ENCODE data around the gene ERBB2. TPM values are rescaled to one million over a fixed set of nuclear protein-coding genes. Genes with fewer than 3 reads are reported as not detected.

ERBB2 gene
- total RNA-seq, 1 donor from 2014 or later: 49.0 TPM

GRCh38 chr17:39660011-39660360 is 39.9 kb upstream of the ERBB2 start:
- no peak for DNase-seq (ENCODE audit: low spot score)
- Mint-ChIP-seq H3K27ac (ENCODE audit: unreplicated experiment) (no peak overlapping the region), H3K4me1 (ENCODE audit: unreplicated experiment) (peaks cover 4% of the 10 kb centered on the region), H3K9me3 (ENCODE audit: unreplicated experiment) (no peaks in the 10 kb centered on the region), H3K36me3 (ENCODE audit: low read depth, unreplicated experiment) (peaks cover 12% of the 10 kb centered on the region), H3K4me3 (ENCODE audit: unreplicated experiment) (no peak overlapping the region), H3K27me3 (ENCODE audit: unreplicated experiment) (peaks cover 11% of the 10 kb centered on the region)
- TF ChIP-seq, protein P1, sequence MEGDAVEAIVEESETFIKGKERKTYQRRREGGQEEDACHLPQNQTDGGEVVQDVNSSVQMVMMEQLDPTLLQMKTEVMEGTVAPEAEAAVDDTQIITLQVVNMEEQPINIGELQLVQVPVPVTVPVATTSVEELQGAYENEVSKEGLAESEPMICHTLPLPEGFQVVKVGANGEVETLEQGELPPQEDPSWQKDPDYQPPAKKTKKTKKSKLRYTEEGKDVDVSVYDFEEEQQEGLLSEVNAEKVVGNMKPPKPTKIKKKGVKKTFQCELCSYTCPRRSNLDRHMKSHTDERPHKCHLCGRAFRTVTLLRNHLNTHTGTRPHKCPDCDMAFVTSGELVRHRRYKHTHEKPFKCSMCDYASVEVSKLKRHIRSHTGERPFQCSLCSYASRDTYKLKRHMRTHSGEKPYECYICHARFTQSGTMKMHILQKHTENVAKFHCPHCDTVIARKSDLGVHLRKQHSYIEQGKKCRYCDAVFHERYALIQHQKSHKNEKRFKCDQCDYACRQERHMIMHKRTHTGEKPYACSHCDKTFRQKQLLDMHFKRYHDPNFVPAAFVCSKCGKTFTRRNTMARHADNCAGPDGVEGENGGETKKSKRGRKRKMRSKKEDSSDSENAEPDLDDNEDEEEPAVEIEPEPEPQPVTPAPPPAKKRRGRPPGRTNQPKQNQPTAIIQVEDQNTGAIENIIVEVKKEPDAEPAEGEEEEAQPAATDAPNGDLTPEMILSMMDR (IDR thresholded peaks at IDR 0.05; ENCODE audit: unreplicated experiment): no peak

DNA sequence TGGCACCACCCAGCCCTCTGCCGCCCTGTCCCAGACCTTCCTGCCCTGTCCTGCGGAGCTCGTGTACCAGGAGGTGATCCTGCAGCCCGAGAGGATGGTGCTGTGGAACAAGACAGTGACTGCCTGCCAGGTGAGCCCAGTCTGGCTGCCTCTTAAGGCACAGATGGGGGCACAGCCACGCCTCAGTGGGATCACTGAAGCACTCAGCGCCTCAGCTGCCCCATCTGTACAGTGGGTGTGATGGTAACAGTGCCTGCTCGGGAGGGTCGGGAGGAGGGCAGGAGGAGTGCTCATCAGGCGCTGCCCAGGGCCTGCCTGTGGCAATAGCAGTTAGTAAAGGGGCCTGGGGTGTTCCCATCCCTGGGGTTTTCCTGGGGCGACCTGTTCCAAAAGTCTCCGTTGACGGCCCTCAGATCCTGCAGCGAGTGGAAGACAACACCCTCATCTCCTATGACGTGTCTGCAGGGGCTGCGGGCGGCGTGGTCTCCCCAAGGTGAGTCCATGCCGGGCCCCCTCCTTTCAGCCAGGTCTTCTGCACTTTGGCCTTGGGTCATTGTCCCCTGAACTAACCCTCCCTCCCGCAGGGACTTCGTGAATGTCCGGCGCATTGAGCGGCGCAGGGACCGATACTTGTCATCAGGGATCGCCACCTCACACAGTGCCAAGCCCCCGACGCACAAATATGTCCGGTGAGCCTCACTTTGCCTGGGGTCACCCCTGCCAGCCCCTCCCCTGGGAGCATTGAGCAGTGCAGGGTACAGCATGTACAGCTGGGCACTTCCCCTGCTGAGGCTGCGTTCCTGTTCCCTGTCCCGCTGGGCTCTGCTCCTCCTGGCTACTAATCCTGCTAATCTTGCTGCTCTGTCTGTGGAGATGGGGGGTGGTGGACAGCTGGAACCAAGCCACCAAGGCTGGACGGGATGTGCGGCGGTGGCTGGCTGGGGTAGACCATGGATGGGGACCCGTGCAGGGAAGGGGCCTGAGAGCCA is 39.2 kb upstream of the ERBB2 start:
- no peak for DNase-seq (ENCODE audit: low spot score)
- H3K27me3 Mint-ChIP-seq (ENCODE audit: unreplicated experiment): peaks cover 8% of the 10 kb centered on the region
- TF ChIP-seq, protein P1 (IDR thresholded peaks at IDR 0.05; ENCODE audit: unreplicated experiment): no peak
- H3K4me3 Mint-ChIP-seq (ENCODE audit: unreplicated experiment): no peak overlapping the region
- no peaks in the 10 kb centered on the region for H3K9me3 Mint-ChIP-seq (ENCODE audit: unreplicated experiment)
- H3K27ac Mint-ChIP-seq (ENCODE audit: unreplicated experiment): no peak overlapping the region
- peaks cover under 1% of the 10 kb centered on the region for H3K4me1 Mint-ChIP-seq (ENCODE audit: unreplicated experiment)
- peaks cover 7% of the 10 kb centered on the region for H3K36me3 Mint-ChIP-seq (ENCODE audit: low read depth, unreplicated experiment)

- no peaks in the 10 kb centered on the region for H3K4me1 Mint-ChIP-seq (ENCODE audit: unreplicated experiment)
- DNase-seq (ENCODE audit: low spot score): no peak
- H3K9me3 Mint-ChIP-seq (ENCODE audit: unreplicated experiment): no peaks in the 10 kb centered on the region
- H3K27ac Mint-ChIP-seq (ENCODE audit: unreplicated experiment): no peak overlapping the region
- H3K36me3 Mint-ChIP-seq (ENCODE audit: low read depth, unreplicated experiment): peaks cover 7% of the 10 kb centered on the region
- TF ChIP-seq, protein P1 (IDR thresholded peaks at IDR 0.05; ENCODE audit: unreplicated experiment): no peak
- H3K4me3 Mint-ChIP-seq (ENCODE audit: unreplicated experiment): no peak overlapping the region
- peaks cover 16% of the 10 kb centered on the region for H3K27me3 Mint-ChIP-seq (ENCODE audit: unreplicated experiment)
Observed at GRCh38 chr17:39661744-39662541, 37.9 kb upstream of the ERBB2 start.

DNA sequence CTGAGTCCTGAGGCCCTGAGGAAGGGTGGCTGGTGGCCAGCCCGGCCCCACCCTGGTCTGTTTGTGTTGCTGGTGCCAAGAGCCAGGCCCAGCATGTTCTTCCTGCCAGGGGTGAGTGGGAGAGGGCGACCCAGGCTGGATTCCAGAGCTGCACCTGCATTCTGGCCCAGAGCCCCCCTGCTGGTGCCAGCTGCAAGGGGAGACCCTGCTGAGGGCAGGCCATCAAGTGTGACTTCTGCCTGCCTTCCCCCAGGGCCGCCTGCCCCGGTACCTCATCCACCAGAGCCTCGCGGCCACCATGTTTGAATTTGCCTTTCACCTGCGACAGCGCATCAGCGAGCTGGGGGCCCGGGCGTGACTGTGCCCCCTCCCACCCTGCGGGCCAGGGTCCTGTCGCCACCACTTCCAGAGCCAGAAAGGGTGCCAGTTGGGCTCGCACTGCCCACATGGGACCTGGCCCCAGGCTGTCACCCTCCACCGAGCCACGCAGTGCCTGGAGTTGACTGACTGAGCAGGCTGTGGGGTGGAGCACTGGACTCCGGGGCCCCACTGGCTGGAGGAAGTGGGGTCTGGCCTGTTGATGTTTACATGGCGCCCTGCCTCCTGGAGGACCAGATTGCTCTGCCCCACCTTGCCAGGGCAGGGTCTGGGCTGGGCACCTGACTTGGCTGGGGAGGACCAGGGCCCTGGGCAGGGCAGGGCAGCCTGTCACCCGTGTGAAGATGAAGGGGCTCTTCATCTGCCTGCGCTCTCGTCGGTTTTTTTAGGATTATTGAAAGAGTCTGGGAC is 37.1 kb upstream of the ERBB2 start:
- TF ChIP-seq, protein P1 (IDR thresholded peaks at IDR 0.05; ENCODE audit: unreplicated experiment): no peak
- H3K4me1 Mint-ChIP-seq (ENCODE audit: unreplicated experiment): no peaks in the 10 kb centered on the region
- H3K9me3 Mint-ChIP-seq (ENCODE audit: unreplicated experiment): no peaks in the 10 kb centered on the region
- no peak for DNase-seq (ENCODE audit: low spot score)
- H3K4me3 Mint-ChIP-seq (ENCODE audit: unreplicated experiment): no peak overlapping the region
- H3K36me3 Mint-ChIP-seq (ENCODE audit: low read depth, unreplicated experiment): peaks cover 7% of the 10 kb centered on the region
- H3K27me3 Mint-ChIP-seq (ENCODE audit: unreplicated experiment): peaks cover 16% of the 10 kb centered on the region
- no peak overlapping the region for H3K27ac Mint-ChIP-seq (ENCODE audit: unreplicated experiment)

Measured in endothelial cell (in vitro differentiated cells).